IPS-15b (cell line): ENCODE measurements around the gene DBF4B.

ENCODE experiments used
- H3K27me3 ChIP-seq: one replicate; pipeline ENCODE4 v1.6.1; 2013; ENCODE audit warnings: low read length; ENCODE audit not compliant: control insufficient read depth, insufficient read depth
- H3K36me3 ChIP-seq: one replicate; pipeline ENCODE4 v1.6.1; 2013; ENCODE audit warnings: low read length; ENCODE audit not compliant: control insufficient read depth, insufficient read depth
- H3K4me1 ChIP-seq: one replicate; pipeline ENCODE4 v1.6.1; 2013; ENCODE audit warnings: mild to moderate bottlenecking, low read length; ENCODE audit not compliant: control insufficient read depth, insufficient read depth
- H3K4me3 ChIP-seq: one replicate; pipeline ENCODE4 v1.5.1; 2013; ENCODE audit warnings: low read depth, low read length
- H3K9ac ChIP-seq: one replicate; pipeline ENCODE4 v1.6.1; 2013; ENCODE audit warnings: low read depth, mild to moderate bottlenecking, low read length
- H3K9me3 ChIP-seq: one replicate; pipeline ENCODE4 v1.6.1; 2013; ENCODE audit warnings: mild to moderate bottlenecking, low read length; ENCODE audit not compliant: control insufficient read depth, insufficient read depth

Gene DBF4B

DNA sequence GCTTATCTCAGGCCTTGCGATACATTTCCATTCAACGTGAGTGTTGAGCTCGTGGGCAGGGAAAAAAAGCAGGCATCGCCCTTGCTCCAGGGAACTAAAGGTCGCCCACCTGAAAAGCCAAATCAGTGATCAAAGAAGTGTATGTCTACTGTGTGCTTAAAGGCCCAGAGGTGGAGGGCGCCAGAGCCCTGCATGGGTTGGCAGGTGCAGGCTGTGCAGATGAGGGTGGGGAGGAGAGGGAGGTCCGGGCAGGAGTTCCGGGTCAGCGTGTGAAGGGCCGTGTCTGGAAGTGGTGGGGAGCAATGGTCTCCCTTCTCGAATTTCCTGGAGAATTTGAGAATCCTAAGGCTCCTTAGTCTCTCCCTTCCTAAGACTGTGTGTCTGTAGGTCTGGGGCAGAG, 57.5 kb downstream of the DBF4B start:
- Histone ChIP-seq H3K4me3 (no peak overlapping the region), H3K9ac (no peak overlapping the region), H3K9me3 (no peaks in the 10 kb centered on the region), H3K36me3 (no peaks in the 10 kb centered on the region), H3K4me1 (peaks cover 6% of the 10 kb centered on the region), H3K27me3 (peaks cover 3% of the 10 kb centered on the region)

GRCh38 chr17:44766409-44767038, 58.1 kb downstream of the DBF4B start:
- Histone ChIP-seq H3K9ac (no peak overlapping the region), H3K36me3 (no peaks in the 10 kb centered on the region), H3K27me3 (no peaks in the 10 kb centered on the region), H3K9me3 (no peaks in the 10 kb centered on the region), H3K4me3 (no peak overlapping the region), H3K4me1 (peaks cover 6% of the 10 kb centered on the region)

DNA sequence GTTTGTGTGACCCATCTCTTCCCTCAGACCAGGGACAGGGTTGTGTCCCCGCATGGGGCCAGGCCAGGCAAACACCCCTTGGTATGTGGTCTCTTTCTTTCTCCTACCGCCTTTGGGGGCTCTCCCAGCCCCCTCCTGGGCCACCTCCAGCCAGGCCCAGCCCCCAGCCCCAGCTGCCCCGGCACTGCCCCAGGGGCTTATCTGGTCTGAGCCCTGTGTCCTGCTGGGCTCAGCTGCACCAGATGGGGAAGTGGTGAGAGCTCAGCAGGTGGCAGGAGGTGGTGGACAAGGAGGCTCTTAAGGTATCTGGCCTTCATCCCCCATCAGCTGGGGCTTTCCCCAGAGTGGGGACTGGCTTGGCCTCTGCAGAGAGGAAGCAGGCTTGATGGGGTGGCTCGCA, 59.0 kb downstream of the DBF4B start:
- Histone ChIP-seq H3K4me1 (peaks cover 6% of the 10 kb centered on the region), H3K36me3 (no peaks in the 10 kb centered on the region), H3K9ac (no peak overlapping the region)

DNA sequence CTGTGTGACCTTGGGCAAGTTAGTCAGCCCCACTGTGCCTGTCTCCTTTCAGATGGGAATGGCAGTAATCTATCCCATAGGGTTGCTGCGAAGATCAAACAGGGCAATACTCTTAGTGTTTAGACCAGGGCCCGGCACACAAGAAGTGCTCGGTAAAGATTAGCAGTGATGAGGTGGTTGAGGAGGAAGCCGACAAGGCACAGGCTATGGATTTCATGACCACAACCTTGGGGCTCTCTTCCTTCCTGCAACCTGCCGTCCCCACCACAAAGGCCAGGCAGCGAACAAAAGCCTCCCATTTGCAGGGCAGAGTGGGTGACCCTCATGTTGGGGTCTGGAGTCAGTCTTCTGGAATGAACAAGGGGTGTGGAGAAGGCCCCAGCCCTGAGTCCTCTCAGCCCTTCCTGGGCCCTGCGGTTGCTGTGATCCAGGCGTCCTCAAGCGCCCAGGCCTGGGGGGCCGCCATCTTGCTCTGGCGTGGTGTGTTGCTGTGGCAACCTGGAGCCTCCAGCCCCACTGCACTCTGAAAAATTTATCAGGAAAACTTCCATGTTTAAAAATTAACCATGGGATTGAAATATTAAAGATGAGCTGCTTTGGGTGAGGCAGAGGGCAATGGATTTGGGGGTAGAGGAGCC, 60.2 kb downstream of the DBF4B start:
- no peaks in the 10 kb centered on the region for H3K9me3 ChIP-seq
- no peak overlapping the region for H3K9ac ChIP-seq
- H3K4me3 ChIP-seq: no peak overlapping the region
- H3K4me1 ChIP-seq: peaks cover 6% of the 10 kb centered on the region
- no peaks in the 10 kb centered on the region for H3K27me3 ChIP-seq
- H3K36me3 ChIP-seq: no peaks in the 10 kb centered on the region

More for the DNA sequence above, 59.0 kb downstream of the DBF4B start:
- no peak overlapping the region for H3K4me3 ChIP-seq
- no peaks in the 10 kb centered on the region for H3K27me3 ChIP-seq
- no peaks in the 10 kb centered on the region for H3K9me3 ChIP-seq

DNA sequence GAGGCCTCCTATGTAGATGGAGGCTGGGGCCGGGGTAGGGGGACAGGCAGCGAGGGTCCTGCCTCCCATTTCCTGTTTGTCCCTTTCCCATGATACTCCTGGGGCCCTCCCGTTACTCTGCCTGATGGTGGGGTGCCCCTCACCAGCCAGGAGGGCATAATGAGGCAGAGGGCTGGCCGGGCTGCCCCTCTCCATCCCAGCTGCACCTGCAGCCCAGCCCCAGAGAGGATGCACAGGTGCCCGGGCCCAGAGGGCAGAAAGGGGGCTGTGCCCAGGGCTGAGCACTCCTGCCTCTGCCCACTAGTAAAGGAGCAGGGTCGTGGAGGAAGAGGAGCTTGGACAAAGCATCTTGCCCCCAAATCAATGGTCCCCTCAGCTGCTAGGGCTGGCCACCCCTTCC, 60.8 kb downstream of the DBF4B start:
- no peak overlapping the region for H3K9ac ChIP-seq
- H3K27me3 ChIP-seq: no peaks in the 10 kb centered on the region
- H3K9me3 ChIP-seq: no peaks in the 10 kb centered on the region
- H3K4me3 ChIP-seq: no peak overlapping the region
- H3K4me1 ChIP-seq: peaks cover 6% of the 10 kb centered on the region
- no peaks in the 10 kb centered on the region for H3K36me3 ChIP-seq

DNA sequence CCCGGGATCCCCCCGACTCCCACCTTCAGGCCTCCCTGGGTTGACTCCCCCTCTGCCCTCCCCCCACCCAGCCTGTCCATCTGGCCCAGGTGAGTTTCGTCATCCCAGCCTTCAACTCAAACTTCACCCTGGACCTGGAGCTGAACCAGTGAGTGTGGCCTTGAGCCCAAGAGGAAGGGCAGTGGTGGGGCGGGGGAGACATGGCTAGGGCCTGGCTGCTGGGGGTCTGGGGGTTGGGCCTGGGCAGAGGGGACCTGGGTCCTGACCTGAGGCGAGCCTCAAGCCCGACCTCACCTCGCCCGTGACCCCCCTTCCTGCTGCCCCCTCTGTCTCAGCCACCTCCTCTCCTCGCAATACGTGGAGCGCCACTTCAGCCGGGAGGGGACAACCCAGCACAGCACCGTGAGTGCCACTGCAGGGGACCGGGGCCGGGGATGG, 61.2 kb downstream of the DBF4B start:
- Histone ChIP-seq H3K36me3 (no peaks in the 10 kb centered on the region), H3K9me3 (no peaks in the 10 kb centered on the region), H3K9ac (no peak overlapping the region), H3K4me1 (peaks cover 6% of the 10 kb centered on the region), H3K27me3 (no peaks in the 10 kb centered on the region), H3K4me3 (no peak overlapping the region)

DNA sequence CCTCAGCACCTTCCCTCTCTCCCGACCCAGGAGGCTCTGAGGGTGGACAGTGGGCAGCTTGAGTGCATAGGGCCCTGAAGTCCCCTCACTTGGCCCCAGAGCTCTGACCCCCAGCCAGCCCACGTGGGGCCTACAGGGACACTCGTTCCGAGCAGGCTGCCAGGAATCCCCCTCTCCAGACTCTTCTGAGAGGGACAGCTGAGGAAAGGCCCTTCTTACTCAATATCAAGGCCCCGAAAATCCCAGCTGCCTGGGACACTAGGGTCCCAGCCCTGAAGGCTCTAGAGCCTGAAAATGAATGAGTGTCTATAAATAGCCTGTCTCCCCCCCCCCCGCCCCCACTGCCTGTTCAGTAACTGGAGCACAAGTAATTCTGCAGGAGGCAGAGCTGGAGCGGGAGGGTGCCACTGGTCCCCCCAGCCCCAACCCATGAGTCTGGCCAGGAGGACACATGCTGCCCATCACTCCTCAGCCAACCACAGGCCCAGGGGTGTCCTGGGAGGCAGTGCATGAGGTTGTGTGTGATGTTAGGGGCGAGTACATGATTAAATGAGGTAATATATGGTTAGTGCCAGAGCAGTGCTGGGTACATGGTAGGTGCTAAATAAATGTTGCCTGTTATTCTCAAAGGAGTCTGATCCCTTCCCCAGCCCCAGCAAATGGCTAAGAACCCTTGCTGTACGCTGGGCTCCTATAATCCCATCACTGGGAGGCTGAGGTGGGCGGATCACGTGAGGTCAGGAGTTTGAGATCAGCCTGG, 61.9 kb downstream of the DBF4B start:
- Histone ChIP-seq H3K27me3 (no peaks in the 10 kb centered on the region), H3K4me3 (no peak overlapping the region), H3K9ac (no peak overlapping the region), H3K9me3 (no peaks in the 10 kb centered on the region), H3K36me3 (no peaks in the 10 kb centered on the region), H3K4me1 (peaks cover 6% of the 10 kb centered on the region)

- peaks cover 6% of the 10 kb centered on the region for H3K4me1 ChIP-seq
- H3K9ac ChIP-seq: no peak overlapping the region
- no peak overlapping the region for H3K4me3 ChIP-seq
- peaks cover 14% of the 10 kb centered on the region for H3K27me3 ChIP-seq
- H3K36me3 ChIP-seq: no peaks in the 10 kb centered on the region
- H3K9me3 ChIP-seq: no peaks in the 10 kb centered on the region
These were observed 64.0 kb downstream of the DBF4B start for GRCh38 chr17:44772308-44773045.

DNA sequence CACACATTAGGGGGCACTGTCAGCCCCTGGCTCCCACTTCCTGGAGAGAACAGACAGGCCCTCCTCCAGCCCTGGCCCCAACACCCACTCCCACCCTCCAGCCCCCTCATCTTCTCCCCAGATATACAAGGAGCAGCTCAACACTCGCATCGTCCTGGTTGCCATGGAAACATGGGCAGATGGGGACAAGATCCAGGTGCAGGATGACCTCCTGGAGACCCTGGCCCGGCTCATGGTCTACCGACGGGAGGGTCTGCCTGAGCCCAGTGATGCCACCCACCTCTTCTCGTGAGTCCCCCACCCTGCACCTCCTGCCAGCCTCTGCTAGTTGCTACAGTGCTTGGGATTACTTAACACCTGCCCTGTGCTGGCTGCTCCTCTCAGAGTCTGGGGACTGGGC, 64.7 kb downstream of the DBF4B start:
- H3K4me3 ChIP-seq: no peak overlapping the region

GRCh38 chr17:44774271-44775135, 66.0 kb downstream of the DBF4B start:
- no peaks in the 10 kb centered on the region for H3K36me3 ChIP-seq
- H3K27me3 ChIP-seq: peaks cover 14% of the 10 kb centered on the region
- H3K9ac ChIP-seq: peak overlapping the region; percentile 24
- no peaks in the 10 kb centered on the region for H3K9me3 ChIP-seq
- peak overlapping the region; percentile 87 for H3K4me3 ChIP-seq
- H3K4me1 ChIP-seq: peaks cover 4% of the 10 kb centered on the region

More for the DNA sequence above, 64.7 kb downstream of the DBF4B start:
- no peak overlapping the region for H3K9ac ChIP-seq
- peaks cover 14% of the 10 kb centered on the region for H3K27me3 ChIP-seq
- peaks cover under 1% of the 10 kb centered on the region for H3K4me1 ChIP-seq
- no peaks in the 10 kb centered on the region for H3K36me3 ChIP-seq
- H3K9me3 ChIP-seq: no peaks in the 10 kb centered on the region
